Stimulated activated CD8-positive, alpha-beta memory T cell treated with anti-CD3 and anti-CD28 coated beads, Interleukin-4, amount 100 ng/mL, for 1 hour (primary cell): ENCODE results near the gene ZRANB3.
"Not testable (repeated sequence)": the region's sequence is repeated elsewhere in the genome, so short reads cannot be mapped to it uniquely, and the experiment has no call there.

Experiments used
- DNase-seq, 2 donors: peaks; one replicate each; pipeline ENCODE4 v3.0.0-alpha.2; 2020; ENCODE audit warnings: low read depth in 2 of 2, low spot score in 1 of 2

ZRANB3 gene

DNA sequence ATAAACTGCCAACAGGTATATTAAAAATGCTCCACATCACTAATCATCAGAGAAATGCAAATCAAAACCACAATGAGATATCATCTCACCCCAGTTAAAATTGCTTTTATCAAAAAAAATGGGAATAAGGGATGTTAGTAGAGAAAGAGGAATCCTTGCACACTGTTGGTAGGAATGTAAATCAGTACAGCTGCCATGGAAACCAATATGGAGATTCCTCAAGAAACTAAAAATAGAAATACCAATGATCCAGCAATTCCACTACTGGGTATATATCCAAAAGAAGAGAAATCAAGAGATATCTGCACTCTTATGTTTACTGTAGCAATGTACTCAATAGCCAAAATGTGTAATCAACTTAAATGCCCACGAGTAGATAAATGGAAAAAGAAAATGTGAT, 40.6 kb downstream of the ZRANB3 start:
- DNase-seq = no peak

DNA sequence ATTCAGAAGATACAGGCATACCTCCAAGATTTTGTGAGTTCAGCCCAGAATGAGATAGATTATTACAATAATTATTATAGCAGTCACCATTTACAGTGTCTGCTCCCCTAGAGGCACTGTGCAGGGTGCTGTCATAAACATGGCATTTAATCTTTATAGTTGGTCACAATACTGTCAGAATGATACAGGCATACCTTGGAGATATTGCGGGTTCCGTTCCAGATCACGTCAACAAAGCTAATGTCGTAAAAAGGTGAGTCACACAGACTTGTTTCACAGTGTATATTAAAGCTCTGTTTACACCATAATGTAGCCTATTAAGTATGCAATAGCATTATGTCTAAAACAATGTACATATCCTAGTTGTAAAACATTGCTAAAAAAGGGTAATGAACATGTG, 45.6 kb downstream of the ZRANB3 start:
- no peak for DNase-seq

DNA sequence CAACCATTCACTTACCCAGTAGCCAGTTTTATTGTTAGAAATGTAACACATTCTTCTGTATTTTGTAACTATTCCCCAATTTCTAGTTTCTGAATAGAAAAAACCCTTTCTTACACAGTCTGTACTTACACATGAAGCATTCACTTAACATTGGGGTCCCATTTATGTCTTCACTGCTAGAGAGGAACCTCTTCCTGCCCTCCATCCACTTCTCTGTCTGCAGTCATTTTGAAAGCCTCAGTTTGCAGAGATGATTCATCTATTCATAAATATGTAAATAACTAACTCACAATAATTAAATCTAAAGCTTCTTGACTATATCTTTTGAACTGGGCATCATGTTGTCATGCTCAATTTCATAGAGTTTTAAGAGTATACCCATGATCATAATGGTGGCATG, 55.9 kb downstream of the ZRANB3 start:
- DNase-seq = no peak

DNA sequence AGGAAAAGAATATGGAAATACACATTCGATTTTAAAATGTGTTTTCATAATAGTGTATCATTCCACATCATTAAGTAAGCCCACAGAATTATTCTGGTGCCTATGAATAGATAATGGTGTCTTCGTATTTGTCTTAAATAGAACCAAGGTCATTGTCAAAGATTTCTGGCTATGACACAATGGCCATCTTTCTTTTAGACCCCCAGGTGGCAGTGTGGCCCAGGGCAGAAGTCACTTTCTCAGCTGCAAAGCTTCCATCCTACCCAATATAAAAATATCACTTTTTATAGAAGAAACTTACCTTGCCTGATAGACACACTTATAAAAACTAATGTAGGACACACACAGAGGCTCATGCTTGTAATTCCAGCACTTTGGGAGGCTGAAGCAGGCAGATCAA, 57.5 kb downstream of the ZRANB3 start:
- DNase-seq = no peak

- DNase-seq = no peak
These were observed 59.9 kb downstream of the ZRANB3 start for GRCh38 chr2:135471106-135471505.

- no peak for DNase-seq
These were observed 73.7 kb downstream of the ZRANB3 start for GRCh38 chr2:135457279-135457678.

- no peak for DNase-seq
These were observed 74.2 kb downstream of the ZRANB3 start for GRCh38 chr2:135456835-135457234.

GRCh38 chr2:135456431-135456830, 74.6 kb downstream of the ZRANB3 start:
- DNase-seq = no peak

GRCh38 chr2:135454608-135455007, 76.4 kb downstream of the ZRANB3 start:
- DNase-seq = no peak

GRCh38 chr2:135453027-135453426, 78.0 kb downstream of the ZRANB3 start:
- DNase-seq = not testable (repeated sequence)

DNA sequence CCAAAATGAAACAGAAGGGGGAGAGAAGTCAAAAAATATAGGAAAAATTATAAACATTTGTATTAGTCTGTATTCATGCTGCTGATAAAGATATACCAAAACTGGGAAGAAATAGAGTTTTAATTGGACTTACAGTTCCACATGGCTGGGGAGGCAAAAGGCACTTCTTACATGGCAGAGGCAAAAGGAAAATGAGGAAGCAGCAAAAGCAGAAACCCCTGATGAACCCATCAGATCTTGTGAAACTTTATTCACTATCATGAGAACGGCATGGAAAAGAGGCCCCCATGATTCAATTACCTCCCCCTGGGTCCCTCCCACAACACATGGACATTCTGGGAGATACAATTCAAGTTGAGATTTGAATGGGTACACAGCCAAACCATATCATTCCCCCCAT, 79.1 kb downstream of the ZRANB3 start:
- DNase-seq = no peak

DNA sequence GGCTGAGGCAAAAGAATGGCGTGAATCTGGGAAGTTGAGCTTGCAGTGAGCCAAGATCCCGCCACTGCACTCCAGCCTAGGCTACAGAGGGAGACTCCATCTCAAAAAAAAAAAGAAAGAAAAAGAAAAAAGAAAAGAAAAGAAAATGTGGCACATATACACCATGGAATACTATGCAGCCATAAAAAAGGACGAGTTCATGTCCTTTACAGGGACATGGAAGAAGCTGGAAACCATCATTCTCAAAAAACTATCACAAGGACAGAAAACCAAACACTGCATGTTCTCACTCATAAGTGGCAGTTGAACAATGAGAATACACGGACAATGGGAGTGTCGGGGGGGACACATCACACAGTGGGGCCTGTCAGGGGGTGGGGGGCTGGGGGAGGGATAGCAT, 88.0 kb downstream of the ZRANB3 start:
- DNase-seq = not testable (repeated sequence)

- DNase-seq = not testable (repeated sequence)
These were observed 95.9 kb downstream of the ZRANB3 start for GRCh38 chr2:135435155-135435554.

- DNase-seq = no peak
These were observed 106.2 kb downstream of the ZRANB3 start for GRCh38 chr2:135424849-135425248.

- DNase-seq = no peak
These were observed 108.1 kb downstream of the ZRANB3 start for GRCh38 chr2:135422898-135423297.

DNA sequence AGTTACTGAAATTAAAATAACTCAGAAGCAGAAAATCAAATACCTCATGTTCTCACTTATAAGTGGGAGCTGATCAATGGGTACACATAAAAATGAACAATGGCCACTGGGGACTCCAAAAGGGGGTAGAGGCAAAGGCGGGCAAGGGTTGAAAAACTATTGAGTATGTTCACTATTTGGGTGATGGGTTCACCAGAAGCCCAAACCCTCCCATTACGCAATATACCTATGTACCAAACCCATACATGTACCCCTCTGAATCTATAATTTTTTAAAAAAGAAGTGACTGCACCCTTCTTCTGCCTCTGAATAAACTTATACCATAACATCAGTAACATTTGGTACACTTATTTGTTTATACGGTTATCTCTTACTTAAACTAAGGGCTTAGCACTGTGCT, 119.4 kb downstream of the ZRANB3 start:
- DNase-seq = no peak

GRCh38 chr2:135409436-135409835, 121.6 kb downstream of the ZRANB3 start:
- no peak for DNase-seq

- not testable (repeated sequence) for DNase-seq
These were observed 134.8 kb downstream of the ZRANB3 start for GRCh38 chr2:135396259-135396658.

- no peak for DNase-seq
These were observed 144.0 kb downstream of the ZRANB3 start for GRCh38 chr2:135386993-135387392.

DNA sequence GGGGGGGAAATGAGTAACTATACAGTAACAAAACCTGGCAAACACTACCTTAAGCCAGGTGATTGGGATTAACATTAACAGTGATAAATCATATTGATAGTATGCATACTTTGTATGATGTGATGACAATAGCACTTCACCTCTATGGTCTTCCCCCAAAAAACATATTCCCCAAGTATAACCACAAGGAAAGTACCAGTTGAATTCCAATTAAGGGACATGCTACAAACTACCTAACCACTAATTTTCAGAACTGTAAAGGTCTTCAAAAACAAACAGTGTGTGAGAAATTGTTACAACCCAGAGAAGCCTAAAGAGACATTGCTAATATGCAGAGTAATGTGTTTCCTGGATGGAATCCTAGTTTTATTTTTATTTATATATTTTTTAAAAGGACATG, 152.4 kb downstream of the ZRANB3 start:
- DNase-seq = no peak

DNA sequence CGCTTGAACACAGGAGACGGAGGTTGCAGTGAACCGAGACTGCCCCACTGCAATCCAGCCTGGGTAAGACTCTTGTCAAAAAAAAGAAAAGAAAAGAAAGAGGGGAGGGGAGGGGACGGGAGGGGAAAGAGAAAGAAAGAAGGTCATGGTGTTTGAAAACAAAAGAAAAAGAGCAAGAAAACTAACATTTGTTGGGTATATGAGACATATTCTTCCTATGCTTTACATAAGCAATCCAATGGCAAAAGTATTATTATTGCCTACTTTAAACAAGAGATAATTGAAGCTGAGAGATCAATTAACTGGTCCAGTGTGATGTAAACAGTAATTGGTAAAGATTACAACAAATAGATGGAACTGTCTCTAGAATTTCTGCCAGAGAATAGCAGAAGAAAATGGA, 157.3 kb downstream of the ZRANB3 start:
- no peak for DNase-seq

DNA sequence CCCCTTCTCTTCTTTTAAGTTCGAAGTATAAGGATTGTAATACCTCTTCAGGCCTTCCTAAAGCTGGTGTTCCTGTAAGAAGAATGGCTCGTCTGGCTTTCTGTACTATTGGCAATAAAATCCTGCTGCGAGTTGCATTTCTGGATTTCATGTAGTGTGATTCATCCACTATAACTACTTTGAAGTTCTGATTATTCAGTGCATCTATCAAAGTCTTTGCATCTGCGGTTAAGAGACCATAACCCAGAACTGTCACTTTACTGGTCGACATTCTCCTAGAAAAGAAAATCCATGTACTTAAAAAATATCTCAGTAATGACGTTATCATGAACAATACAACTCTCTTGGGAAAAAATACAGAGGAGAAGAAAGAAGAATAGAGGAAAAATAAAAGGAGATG, 181.1 kb downstream of the ZRANB3 start:
- no peak for DNase-seq

DNA sequence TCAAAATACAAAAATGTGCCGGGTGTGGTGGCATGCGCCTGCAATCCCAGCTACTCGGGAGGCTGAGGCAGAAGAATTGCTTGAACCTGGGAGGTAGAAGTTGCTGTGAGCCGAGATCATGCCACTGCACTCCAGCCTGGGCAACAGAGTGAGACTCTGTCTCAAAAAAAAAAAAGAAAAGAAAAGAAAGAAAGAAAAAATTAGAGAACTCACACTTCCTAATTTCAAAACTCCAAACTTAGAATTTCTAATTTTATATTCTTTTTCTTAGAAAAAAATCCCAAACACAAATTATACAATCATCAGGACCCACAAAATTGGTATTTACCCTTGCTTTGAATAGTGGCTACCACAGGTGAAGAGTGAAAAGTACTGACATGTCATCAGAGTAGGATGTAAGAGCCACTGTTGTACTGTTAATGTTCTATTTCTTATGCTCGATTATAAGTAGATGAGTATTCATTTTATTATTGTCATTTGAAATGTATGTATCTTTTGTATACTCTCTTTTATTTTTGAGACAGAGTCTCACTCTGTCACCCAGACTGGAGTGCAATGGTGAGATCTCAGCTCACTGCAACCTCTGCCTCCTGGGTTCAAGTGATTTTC, 182.8 kb downstream of the ZRANB3 start:
- DNase-seq = not testable (repeated sequence)

GRCh38 chr2:135337071-135337470, 193.9 kb downstream of the ZRANB3 start:
- DNase-seq = no peak
